Adrenal gland (tissue), 5 donors: Measurements from ENCODE around the gene LPCAT3.

Source experiments
- POLR2A ChIP-seq, 2 donors: fragments of 450-650 bp; IDR thresholded peaks; one replicate each; pipeline ENCODE4 v1.6.1; 2017; ENCODE audit warnings: antibody characterized with exemption in 2 of 2, mild to moderate bottlenecking in 2 of 2, moderate library complexity in 1 of 2
- TF ChIP-seq, protein P1 (sequence below), 6 experiments: fragments of 450-650 bp in 4 of 6; fragments of 200-600 bp in 2 of 6; sonication (generic) in 1 of 6; IDR thresholded peaks; 1 replicate in 5 of 6; 2 replicates in 1 of 6; pipeline versions ENCODE4 v1.5.1 to v1.8.0; 2016 to 2021; ENCODE audit warnings: antibody characterized with exemption in 6 of 6, mild to moderate bottlenecking in 2 of 6, moderate library complexity in 1 of 6
- donor health status: DM: no; HTN: no; CAD: no.

DNA sequence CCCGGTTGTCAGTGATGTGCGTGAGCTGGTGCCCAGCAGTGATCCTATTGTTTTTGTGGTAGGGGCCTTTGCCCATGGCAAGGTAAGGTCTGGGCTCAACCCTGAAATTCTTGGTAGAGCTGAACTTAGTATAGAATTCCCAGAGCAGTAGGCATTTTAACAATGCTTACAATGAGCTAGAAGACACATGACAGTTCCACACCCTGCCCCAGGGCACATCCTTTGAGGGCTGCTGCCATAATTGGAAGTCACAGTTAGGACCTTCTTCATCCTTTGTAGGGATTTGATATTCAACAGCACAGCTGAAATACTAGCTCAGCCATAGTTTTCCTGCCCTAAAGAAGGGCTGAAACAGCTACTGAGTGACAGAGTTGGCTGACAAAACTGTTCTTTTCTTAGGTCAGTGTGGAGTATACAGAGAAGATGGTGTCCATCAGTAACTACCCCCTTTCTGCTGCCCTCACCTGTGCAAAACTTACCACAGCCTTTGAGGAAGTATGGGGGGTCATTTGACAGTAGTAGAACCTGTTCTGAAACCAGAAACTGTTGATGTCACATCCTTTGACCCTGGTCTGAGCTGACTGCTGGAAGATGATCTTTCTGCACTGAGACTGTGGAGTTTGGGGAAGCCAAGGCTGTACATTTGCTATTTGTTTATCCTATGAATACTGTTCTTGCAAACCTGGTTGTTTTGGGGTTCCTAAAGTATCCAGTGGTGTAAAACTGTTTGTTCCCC, 42.8 kb downstream of the LPCAT3 start:
- TF ChIP-seq POLR2A (IDR thresholded peaks at IDR 0.05) = no peak
- TF ChIP-seq, protein P1, sequence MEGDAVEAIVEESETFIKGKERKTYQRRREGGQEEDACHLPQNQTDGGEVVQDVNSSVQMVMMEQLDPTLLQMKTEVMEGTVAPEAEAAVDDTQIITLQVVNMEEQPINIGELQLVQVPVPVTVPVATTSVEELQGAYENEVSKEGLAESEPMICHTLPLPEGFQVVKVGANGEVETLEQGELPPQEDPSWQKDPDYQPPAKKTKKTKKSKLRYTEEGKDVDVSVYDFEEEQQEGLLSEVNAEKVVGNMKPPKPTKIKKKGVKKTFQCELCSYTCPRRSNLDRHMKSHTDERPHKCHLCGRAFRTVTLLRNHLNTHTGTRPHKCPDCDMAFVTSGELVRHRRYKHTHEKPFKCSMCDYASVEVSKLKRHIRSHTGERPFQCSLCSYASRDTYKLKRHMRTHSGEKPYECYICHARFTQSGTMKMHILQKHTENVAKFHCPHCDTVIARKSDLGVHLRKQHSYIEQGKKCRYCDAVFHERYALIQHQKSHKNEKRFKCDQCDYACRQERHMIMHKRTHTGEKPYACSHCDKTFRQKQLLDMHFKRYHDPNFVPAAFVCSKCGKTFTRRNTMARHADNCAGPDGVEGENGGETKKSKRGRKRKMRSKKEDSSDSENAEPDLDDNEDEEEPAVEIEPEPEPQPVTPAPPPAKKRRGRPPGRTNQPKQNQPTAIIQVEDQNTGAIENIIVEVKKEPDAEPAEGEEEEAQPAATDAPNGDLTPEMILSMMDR (IDR thresholded peaks at IDR 0.05) = no peak
